OCI-LY7 (cell line): ENCODE measurements around the gene DEDD2. TPM values are rescaled to one million over a fixed set of nuclear protein-coding genes. Genes with fewer than 3 reads are reported as not detected.
A peak's percentile ranks its signal among the peaks of the same experiment; 100 is the strongest.

Experiments
- BruUV-seq: library from RNA; stranded (reverse); fragments of 400-500 nt; replicated peaks from 2 replicates; lab custom pipeline; 2021; lab: Mats Ljungman, UMichigan
- CTCF ChIA-PET: fragments of 300-600 bp; sonication (Branson Sonifier 250); formaldehyde crosslinking; loops from one replicate; lab custom pipeline; 2022; ENCODE audit warnings: antibody characterized with exemption; ENCODE audit not compliant: unreplicated experiment; lab: Charles Lee
- POLR2A ChIA-PET: fragments of 300-600 bp; sonication (Branson Sonifier 250); formaldehyde crosslinking; loops from one replicate; lab custom pipeline; 2022; ENCODE audit warnings: antibody characterized with exemption; lab: Charles Lee
- DNase-seq: peaks from one replicate; pipeline ENCODE4 v3.0.0-alpha.2; 2015; ENCODE audit warnings: low spot score
- H2AFZ ChIP-seq: fragments of 200-600 bp; sonication (generic), shearing (Covaris generic); 2 replicates; pipeline ENCODE4 v1.6.1; 2014; ENCODE audit warnings: mild to moderate bottlenecking, antibody characterized with exemption, low read length, moderate library complexity
- H3K27ac ChIP-seq: fragments of 200-600 bp; sonication (generic); 2 replicates; pipeline ENCODE4 v1.5.1; 2014; ENCODE audit warnings: mixed run types, low read depth, mild to moderate bottlenecking, moderate library complexity, low read length, inconsistent platforms; ENCODE audit not compliant: poor library complexity, severe bottlenecking
- H3K36me3 ChIP-seq: fragments of 200-600 bp; sonication (generic); 2 replicates; pipeline ENCODE4 v1.6.1; 2014; ENCODE audit warnings: mild to moderate bottlenecking, antibody characterized with exemption, low read length, moderate library complexity, mixed read lengths; ENCODE audit not compliant: insufficient read depth
- H3K4me1 ChIP-seq: fragments of 200-600 bp; sonication (generic); 2 replicates; pipeline ENCODE4 v1.5.1; 2014; ENCODE audit warnings: mild to moderate bottlenecking, low read length; ENCODE audit not compliant: insufficient read depth, poor library complexity, severe bottlenecking
- H3K4me2 ChIP-seq: fragments of 200-600 bp; sonication (generic); 2 replicates; pipeline ENCODE4 v1.6.1; 2014; ENCODE audit warnings: mild to moderate bottlenecking, low read length
- H3K4me3 ChIP-seq: fragments of 200-600 bp; sonication (generic); 2 replicates; pipeline ENCODE4 v1.5.1; 2014; ENCODE audit warnings: mild to moderate bottlenecking, low read depth, low read length; ENCODE audit not compliant: poor library complexity, severe bottlenecking
- H3K79me2 ChIP-seq: fragments of 200-600 bp; sonication (generic); 2 replicates; pipeline ENCODE4 v1.6.1; 2016; ENCODE audit warnings: low read depth, mild to moderate bottlenecking, low read length, moderate library complexity, mixed read lengths; ENCODE audit not compliant: insufficient read depth
- H3K9me2 ChIP-seq: fragments of 200-600 bp; sonication (generic); 2 replicates; pipeline ENCODE4 v1.6.1; 2016; ENCODE audit warnings: mild to moderate bottlenecking, low read length, mixed read lengths; ENCODE audit not compliant: insufficient read depth
- H3K9me3 ChIP-seq: fragments of 200-600 bp; sonication (generic); 2 replicates; pipeline ENCODE4 v1.6.1; 2014; ENCODE audit warnings: mild to moderate bottlenecking, mixed run types, low read length, mixed read lengths
- H4K20me1 ChIP-seq: fragments of 200-600 bp; sonication (generic); 2 replicates; pipeline ENCODE4 v1.6.1; 2014; ENCODE audit warnings: mild to moderate bottlenecking, antibody characterized with exemption, low read length, moderate library complexity, mixed read lengths; ENCODE audit not compliant: insufficient read depth
- CTCF ChIP-seq: fragments of 200-600 bp; sonication (generic); conservative IDR thresholded peaks from 2 replicates; pipeline ENCODE4 v1.5.1; 2014; ENCODE audit warnings: mild to moderate bottlenecking, antibody characterized with exemption, low read length, moderate library complexity, mixed read lengths
- EZH2phosphoT487 ChIP-seq: fragments of 200-600 bp; sonication (generic); IDR thresholded peaks from 2 replicates; pipeline ENCODE4 v1.6.1; 2018; ENCODE audit warnings: low read depth, borderline replicate concordance, mild to moderate bottlenecking, mixed run types, antibody characterized with exemption, low read length, moderate library complexity, mixed read lengths
- intact Hi-C: fragments of 100-400 bp; cut with micrococcal nuclease; formaldehyde crosslinking; loops from one replicate; pipeline ENCODE4 v1.10.0; 2022; ENCODE audit not compliant: unreplicated experiment
- total RNA-seq, 2 experiments: library from RNA; depleted of rRNA in 1 of 2; stranded (reverse); fragments of >200 nt in 1 of 2; shearing (Covaris generic) in 1 of 2; gene quantifications; 2 replicates each; pipeline ENCODE4 v1.2.3, GENCODE V29; 2014 to 2022

The DEDD2 gene
- total RNA-seq, 2 experiments from 2014 or later: 15.5 to 41.9 TPM

GRCh38 chr19:42200116-42200715 is 17.3 kb downstream of the DEDD2 start:
- no peak overlapping the region for H2AFZ ChIP-seq
- BruUV-seq: no TSS peak
- TF ChIP-seq EZH2phosphoT487 (no peak), CTCF (peak; percentile 58; the same call in 1 of the 2 replicates)
- no peak overlapping the region for H3K4me3 ChIP-seq
- POLR2A ChIA-PET: no interaction called here
- intact Hi-C loops: no loop called here
- H4K20me1 ChIP-seq: peaks cover 4% of the 10 kb centered on the region; the same call in 1 of the 2 replicates
- no peaks in the 10 kb centered on the region for H3K9me3 ChIP-seq
- H3K36me3 ChIP-seq: peaks cover 89% of the 10 kb centered on the region
- peaks cover 66% of the 10 kb centered on the region for H3K4me1 ChIP-seq
- no peaks in the 10 kb centered on the region for H3K9me2 ChIP-seq
- peak overlapping the region; percentile 76 for H3K27ac ChIP-seq
- DNase-seq: no peak
- H3K4me2 ChIP-seq: peak overlapping the region; percentile 86
- H3K79me2 ChIP-seq: peaks cover 6% of the 10 kb centered on the region; the same call in 1 of the 2 replicates
- CTCF ChIA-PET: interaction anchor here (0.6 kb wide), 1 partner anchor 80 kb away, joined by 5 read pairs; no protein-coding TSS in a partner anchor

DNA sequence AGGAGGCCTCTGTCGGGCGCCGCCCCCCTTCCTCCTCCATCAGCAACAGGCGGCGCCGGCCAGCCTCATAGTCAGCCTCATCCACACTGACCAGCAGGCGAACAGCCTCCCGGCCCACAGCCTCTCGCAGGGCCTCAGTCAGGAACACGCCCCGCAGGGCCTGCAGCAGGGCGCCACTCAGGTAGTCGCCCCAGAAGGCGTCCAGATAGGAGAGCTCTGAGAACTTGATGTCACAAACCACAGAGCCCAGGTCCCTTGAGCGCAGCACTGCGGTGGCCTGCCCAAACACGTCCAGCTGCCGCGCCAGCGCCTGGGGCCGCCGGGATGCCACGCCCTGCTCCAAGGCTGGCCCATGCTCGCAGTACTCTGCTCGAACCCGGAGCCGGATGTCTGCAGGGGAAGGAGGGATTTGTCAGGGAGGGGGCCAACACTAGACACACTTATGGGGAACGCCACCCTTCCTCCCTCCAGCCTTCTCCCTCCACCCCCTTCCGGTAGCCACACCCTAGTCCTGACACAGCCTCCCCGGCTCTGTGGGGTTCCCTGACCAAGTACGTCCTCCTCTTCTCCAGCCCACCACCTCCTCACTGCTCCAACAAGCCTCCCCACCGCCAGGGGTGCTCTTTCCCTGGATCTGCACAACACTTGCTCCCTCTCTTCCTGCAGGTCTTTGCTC is 17.9 kb downstream of the DEDD2 start:
- POLR2A ChIA-PET: interaction anchor here (1.1 kb wide), 1 partner anchor 86 kb away, joined by 3 read pairs; no protein-coding TSS in a partner anchor
- Histone ChIP-seq H3K4me1 (peaks cover 66% of the 10 kb centered on the region), H3K4me2 (peak overlapping the region; percentile 86), H2AFZ (no peak overlapping the region), H4K20me1 (peaks cover 4% of the 10 kb centered on the region; the same call in 1 of the 2 replicates), H3K4me3 (peak overlapping the region; percentile 57), H3K9me3 (no peaks in the 10 kb centered on the region), H3K36me3 (peaks cover 83% of the 10 kb centered on the region), H3K27ac (peak overlapping the region; percentile 76), H3K79me2 (peaks cover 6% of the 10 kb centered on the region; the same call in 1 of the 2 replicates), H3K9me2 (no peaks in the 10 kb centered on the region)
- peak; percentile 43 for DNase-seq
- CTCF ChIA-PET: interaction anchor here (0.6 kb wide), 1 partner anchor 63 kb away, joined by 4 read pairs; no protein-coding TSS in a partner anchor
- no TSS peak for BruUV-seq
- intact Hi-C loops: no loop called here
- TF ChIP-seq EZH2phosphoT487: no peak
- peak; percentile 77 for TF ChIP-seq CTCF
